ENCODE data around the gene CABP2. TPM values are rescaled to one million over a fixed set of nuclear protein-coding genes. Genes with fewer than 3 reads are reported as not detected.
A peak's percentile ranks its signal among the peaks of the same experiment; 100 is the strongest.
"Not testable (repeated sequence)": the region's sequence is repeated elsewhere in the genome, so short reads cannot be mapped to it uniquely, and the experiment has no call there.

Gene CABP2
- total RNA-seq, 1 experiment from 2014 or later, result not detected

DNA sequence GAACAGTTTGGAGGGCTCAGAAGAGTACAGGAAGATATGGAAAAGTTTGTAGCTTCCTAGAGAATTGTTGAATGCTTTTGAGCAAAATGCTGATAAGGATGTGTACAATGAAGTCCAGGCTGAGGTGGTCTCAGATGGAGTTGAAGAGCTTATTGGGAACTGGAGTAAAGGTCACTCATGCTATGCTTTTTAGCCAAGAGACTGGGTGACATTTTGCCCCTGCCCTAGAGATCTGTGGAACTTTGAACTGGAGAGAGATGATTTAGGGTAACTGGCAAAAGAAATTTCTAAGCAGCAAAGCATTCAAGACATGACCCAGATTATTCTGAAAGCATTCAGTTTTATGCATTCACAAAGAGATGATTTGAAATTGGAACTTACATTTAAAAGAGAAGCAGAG lies 27.9 kb upstream of the CABP2 start:
- ChIA-PET CTCF (no interaction called here), POLR2A (ENCODE audit: unreplicated experiment) (no interaction called here)
- H3F3A ChIP-seq (ENCODE audit: low read length, unreplicated experiment), result no peaks in the 10 kb centered on the region
- H3K4me2 ChIP-seq (ENCODE audit: low read length), result no peak overlapping the region
- H3K4me3 ChIP-seq (ENCODE audit: low read length), result no peak overlapping the region
- no TSS peak for BruUV-seq (replicated peaks)
- no peak overlapping the region for H2AFZ ChIP-seq (ENCODE audit: low read length)
- no peaks in the 10 kb centered on the region for H3K36me3 ChIP-seq (ENCODE audit: low read depth, low read length)
- no peaks in the 10 kb centered on the region for H3K27me3 ChIP-seq (ENCODE audit: low read length)
- H3K27ac ChIP-seq (ENCODE audit: low read length), result no peak overlapping the region
- ATAC-seq, result no peak
- intact Hi-C loops (cut with micrococcal nuclease), result no loop called here
- H3K9me3 ChIP-seq (ENCODE audit: low read length), result peaks cover 16% of the 10 kb centered on the region; the same call in 1 of the 2 replicates
- H3K4me1 ChIP-seq (ENCODE audit: insufficient read depth, low read length), result no peaks in the 10 kb centered on the region
- TF ChIP-seq, protein P1, sequence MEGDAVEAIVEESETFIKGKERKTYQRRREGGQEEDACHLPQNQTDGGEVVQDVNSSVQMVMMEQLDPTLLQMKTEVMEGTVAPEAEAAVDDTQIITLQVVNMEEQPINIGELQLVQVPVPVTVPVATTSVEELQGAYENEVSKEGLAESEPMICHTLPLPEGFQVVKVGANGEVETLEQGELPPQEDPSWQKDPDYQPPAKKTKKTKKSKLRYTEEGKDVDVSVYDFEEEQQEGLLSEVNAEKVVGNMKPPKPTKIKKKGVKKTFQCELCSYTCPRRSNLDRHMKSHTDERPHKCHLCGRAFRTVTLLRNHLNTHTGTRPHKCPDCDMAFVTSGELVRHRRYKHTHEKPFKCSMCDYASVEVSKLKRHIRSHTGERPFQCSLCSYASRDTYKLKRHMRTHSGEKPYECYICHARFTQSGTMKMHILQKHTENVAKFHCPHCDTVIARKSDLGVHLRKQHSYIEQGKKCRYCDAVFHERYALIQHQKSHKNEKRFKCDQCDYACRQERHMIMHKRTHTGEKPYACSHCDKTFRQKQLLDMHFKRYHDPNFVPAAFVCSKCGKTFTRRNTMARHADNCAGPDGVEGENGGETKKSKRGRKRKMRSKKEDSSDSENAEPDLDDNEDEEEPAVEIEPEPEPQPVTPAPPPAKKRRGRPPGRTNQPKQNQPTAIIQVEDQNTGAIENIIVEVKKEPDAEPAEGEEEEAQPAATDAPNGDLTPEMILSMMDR (conservative IDR thresholded peaks at IDR 0.05; ENCODE audit: low read depth, low read length), result no peak
- TF ChIP-seq EZH2phosphoT487 (IDR thresholded peaks at IDR 0.05; ENCODE audit: borderline replicate concordance, low read length) (no peak), EZH2 (IDR thresholded peaks at IDR 0.05; ENCODE audit: low read length, unreplicated experiment) (no peak)
- no peak for DNase-seq
- no peaks in the 10 kb centered on the region for H4K20me1 ChIP-seq (ENCODE audit: low read length)
- no peak overlapping the region for H3K9ac ChIP-seq (ENCODE audit: low read length)
- H3K9me2 ChIP-seq (replicated peaks; ENCODE audit: low read length), result no peaks in the 10 kb centered on the region
- no peaks in the 10 kb centered on the region for H3K79me2 ChIP-seq (ENCODE audit: low read length)

DNA sequence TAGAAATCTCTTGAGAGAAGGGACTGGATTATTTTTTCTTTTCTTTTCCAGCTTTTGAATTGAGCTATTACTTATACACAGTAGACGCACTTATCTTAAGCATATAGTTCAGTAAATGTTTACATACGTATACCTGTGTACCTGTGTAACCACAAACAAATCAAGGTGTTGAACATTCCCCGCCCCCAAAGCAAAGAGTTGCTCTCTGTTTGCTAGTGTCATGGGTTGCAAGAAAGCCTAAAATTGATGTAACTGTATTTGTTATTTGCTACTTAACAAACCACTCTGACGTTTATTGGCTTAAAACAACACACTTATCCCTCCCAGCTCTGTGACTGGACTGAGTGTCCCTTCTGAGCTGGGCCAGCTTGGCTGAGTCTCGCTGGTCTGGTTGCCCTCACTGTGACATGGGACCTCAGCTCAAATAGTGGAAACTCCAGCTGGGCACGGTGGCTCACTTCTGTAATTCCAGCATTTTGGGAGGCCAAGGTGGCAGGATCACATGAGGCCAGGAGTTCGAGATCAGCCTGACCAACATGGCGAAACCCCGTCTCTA lies 25.4 kb upstream of the CABP2 start:
- POLR2A ChIA-PET (ENCODE audit: unreplicated experiment), result interaction anchor here (0.5 to 0.7 kb wide), 3 partner anchors 21 to 178 kb away, joined by 3 to 5 read pairs (median 3); no protein-coding TSS in a partner anchor
- CTCF ChIA-PET, result no interaction called here
- H3K27ac ChIP-seq (ENCODE audit: low read length), result no peak overlapping the region
- H3K4me1 ChIP-seq (ENCODE audit: insufficient read depth, low read length), result no peaks in the 10 kb centered on the region
- no peaks in the 10 kb centered on the region for H3K36me3 ChIP-seq (ENCODE audit: low read depth, low read length)
- DNase-seq (no peak), ATAC-seq (peak; percentile 15; the same call in 1 of the 2 replicates)
- H3K9me2 ChIP-seq (replicated peaks; ENCODE audit: low read length), result no peaks in the 10 kb centered on the region
- no peak overlapping the region for H3K9ac ChIP-seq (ENCODE audit: low read length)
- H3K9me3 ChIP-seq (ENCODE audit: low read length), result peaks cover 16% of the 10 kb centered on the region; the same call in 1 of the 2 replicates
- no peaks in the 10 kb centered on the region for H3K79me2 ChIP-seq (ENCODE audit: low read length)
- no peaks in the 10 kb centered on the region for H3K27me3 ChIP-seq (ENCODE audit: low read length)
- no peaks in the 10 kb centered on the region for H4K20me1 ChIP-seq (ENCODE audit: low read length)
- no peak overlapping the region for H2AFZ ChIP-seq (ENCODE audit: low read length)
- H3K4me2 ChIP-seq (ENCODE audit: low read length), result no peak overlapping the region
- TF ChIP-seq, protein P1 (conservative IDR thresholded peaks at IDR 0.05; ENCODE audit: low read depth, low read length), result no peak
- TF ChIP-seq EZH2phosphoT487 (IDR thresholded peaks at IDR 0.05; ENCODE audit: borderline replicate concordance, low read length), result no peak
- TF ChIP-seq EZH2 (IDR thresholded peaks at IDR 0.05; ENCODE audit: low read length, unreplicated experiment), result no peak
- no TSS peak for BruUV-seq (replicated peaks)
- intact Hi-C loops (cut with micrococcal nuclease), result no loop called here
- H3F3A ChIP-seq (ENCODE audit: low read length, unreplicated experiment), result no peaks in the 10 kb centered on the region
- no peak overlapping the region for H3K4me3 ChIP-seq (ENCODE audit: low read length)

DNA sequence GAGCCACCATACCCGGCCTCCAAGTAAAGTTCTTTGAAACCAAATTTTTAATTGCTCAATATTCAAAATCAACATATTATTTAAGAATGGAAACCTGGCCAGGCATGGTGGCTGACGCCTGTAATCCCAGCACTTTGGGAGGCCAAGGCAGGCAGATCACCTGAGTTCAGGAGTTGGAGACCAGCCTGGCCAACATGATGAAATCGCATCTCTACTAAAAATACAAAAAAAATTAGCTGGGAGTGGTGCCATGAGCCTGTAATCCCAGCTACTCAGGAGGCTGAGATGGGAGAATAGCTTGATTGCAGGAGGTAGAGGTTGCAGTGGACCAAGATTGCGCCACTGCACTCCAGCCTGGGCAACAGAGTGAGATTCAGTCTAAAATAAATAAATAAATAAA lies 24.9 kb upstream of the CABP2 start:
- H3K4me1 ChIP-seq (ENCODE audit: insufficient read depth, low read length); H3K9ac ChIP-seq (ENCODE audit: low read length); H3K4me2 ChIP-seq (ENCODE audit: low read length); H3K27me3 ChIP-seq (ENCODE audit: low read length); H3F3A ChIP-seq (ENCODE audit: low read length, unreplicated experiment); H4K20me1 ChIP-seq (ENCODE audit: low read length); H3K79me2 ChIP-seq (ENCODE audit: low read length); DNase-seq; H3K4me3 ChIP-seq (ENCODE audit: low read length); intact Hi-C loops (cut with micrococcal nuclease); ATAC-seq; H3K27ac ChIP-seq (ENCODE audit: low read length); H2AFZ ChIP-seq (ENCODE audit: low read length); H3K9me2 ChIP-seq (replicated peaks; ENCODE audit: low read length); H3K36me3 ChIP-seq (ENCODE audit: low read depth, low read length); BruUV-seq (replicated peaks): not testable (repeated sequence)
- CTCF ChIA-PET, result interaction anchor here (0.6 kb wide), 1 partner anchor 16 kb away, joined by 3 read pairs; no protein-coding TSS in a partner anchor
- peaks cover 16% of the 10 kb centered on the region; the same call in 1 of the 2 replicates for H3K9me3 ChIP-seq (ENCODE audit: low read length)
- POLR2A ChIA-PET (ENCODE audit: unreplicated experiment), result interaction anchor here (0.5 to 0.7 kb wide), 2 partner anchors 21 to 36 kb away, joined by 3 to 5 read pairs; no protein-coding TSS in a partner anchor

All from PC-3 (cell line).